Measurements from ENCODE around the gene ARHGAP28.

Gene ARHGAP28

DNA sequence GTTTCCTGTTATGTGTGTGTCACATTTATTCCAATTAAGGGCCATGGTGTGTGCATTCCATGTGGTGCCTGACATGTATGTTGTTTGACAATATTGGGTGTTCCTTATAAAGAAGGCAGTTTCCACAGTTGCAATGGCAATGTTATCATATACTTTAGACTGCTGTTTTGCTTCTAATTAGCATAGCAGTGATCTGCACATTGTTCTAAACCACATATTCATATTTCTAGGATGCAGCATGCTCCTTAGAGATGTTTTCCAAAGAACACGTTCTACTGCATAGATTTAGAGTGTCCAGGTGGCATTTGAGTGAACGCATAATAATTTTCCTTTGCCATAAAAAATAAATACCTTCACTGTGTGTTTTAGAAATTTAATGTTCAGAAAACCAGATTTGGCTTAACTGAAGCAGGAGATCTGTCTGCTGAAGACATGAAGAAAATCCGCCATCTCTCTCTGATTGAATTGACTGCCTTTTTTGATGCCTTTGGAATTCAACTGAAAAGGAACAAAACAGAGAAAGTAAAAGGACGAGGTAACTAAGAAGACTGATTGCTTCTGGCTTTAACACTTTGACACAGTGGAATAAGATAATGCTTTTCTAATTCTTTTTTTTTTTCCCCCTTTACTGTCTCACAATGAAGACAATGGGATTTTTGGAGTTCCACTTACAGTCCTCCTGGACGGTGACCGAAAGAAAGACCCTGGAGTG, 143.7 kb downstream of the ARHGAP28 start:
- no peak for DNase-seq (ENCODE audit: low read depth in 2 of 2)

DNA sequence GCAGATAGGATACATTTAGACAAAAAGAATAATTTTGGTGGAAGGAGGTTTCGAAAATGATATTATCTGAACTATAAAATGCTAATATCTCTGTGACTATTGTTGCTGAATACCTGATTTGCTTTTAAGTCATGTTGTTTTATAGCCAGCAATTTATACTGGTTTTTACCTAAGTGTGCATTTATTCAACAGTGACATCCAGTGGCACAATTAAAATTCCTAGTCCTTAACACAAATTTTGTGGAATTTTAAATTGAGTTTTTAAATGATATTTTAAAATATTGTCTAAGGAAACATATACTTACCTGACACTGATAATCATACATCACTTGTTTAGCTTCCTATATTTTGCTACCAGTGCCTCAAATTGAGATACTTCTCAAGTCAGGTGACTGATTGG, 144.8 kb downstream of the ARHGAP28 start:
- no peak for DNase-seq (ENCODE audit: low read depth in 2 of 2)

DNA sequence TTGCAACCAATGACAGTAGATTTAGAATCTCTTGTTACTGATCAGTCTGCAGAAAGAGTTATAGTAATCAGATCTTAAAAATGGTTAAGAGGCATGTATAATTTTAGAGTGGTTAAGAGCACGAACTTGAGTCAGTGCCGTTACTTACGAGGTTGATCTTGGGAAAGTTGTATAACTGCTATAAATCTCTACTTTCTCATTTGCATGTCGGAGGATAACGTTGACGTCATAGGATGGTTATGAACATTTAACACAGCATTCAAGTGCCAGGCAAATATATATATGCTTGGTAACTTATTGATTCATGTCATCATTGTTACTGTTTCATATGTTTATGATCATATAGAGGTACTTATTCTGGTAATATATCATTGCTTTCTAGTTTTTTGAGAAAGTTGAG, 146.2 kb downstream of the ARHGAP28 start:
- DNase-seq (ENCODE audit: low read depth in 2 of 2), result no peak

DNA sequence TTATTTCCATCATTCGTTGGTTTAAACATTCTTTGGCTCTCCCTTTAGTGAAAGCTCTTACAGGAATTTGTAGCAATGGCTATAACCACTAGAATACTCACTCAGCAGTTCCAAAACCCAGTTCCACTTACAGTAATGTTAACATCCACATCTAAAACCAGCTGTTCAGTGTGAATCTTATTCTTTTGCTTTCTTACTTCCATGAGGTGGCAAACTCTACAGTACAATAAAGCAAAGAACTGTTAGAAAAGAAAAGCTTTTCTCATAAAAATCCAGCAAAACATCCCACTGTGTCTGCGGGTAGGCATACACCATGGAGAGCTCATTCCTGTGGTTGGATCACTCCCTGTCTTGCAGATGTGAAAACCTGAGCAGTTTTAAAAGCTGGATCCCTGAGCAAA, 147.1 kb downstream of the ARHGAP28 start:
- no peak for DNase-seq (ENCODE audit: low read depth in 2 of 2)

DNA sequence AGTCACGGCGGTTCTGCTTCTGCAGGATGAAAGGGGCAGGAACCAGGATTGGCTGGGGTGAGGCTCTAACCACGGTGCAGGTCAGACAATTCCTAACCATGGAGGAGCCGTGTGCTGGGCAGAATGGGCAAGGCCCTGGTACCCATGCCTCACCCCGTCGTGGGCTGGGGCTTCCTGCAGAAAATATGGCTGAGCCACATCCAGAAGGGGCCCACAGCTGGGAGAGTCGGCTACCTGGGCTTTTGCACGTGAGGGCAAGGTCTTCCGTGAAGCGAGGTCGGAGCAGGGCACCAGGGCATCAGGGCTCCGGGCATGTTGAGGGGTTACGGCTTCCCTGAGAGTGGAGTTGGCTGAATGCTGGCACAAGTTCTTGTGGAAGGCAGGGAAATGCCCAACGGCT, 147.8 kb downstream of the ARHGAP28 start:
- no peak for DNase-seq (ENCODE audit: low read depth in 2 of 2)

DNA sequence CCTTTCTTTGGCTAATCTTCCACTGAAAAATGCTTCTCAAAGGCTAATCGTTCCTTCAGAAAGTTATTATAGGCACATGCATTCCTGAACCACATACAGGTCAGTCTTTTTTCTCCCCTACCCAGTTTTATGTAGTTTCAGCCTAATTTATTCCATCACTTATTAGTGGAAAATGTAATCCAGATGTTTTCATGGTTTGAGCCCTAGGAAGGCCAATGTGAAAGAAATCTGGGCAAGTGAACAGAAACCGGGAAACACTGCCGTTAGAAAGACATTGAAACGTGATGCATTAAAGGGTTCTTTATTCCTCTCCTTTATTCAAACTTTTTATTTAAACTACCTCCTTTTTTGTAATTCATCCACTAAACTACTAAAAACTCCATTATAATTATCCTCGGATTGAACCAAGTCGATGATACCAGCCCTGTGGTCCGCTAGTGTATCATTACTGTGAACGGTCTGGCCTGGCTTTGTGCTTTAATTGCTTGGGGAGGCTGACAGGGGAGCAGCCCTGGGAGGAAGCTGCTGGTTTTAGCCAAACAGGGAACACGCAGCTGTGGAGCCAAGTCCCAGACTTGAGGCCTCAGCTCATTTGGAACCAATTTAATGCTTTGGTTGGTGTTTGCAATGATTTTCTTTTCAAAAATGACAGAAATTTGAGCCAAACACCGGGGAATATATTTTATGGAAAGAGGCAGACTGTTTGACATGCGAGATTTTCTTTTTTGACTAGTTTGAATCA, 149.2 kb downstream of the ARHGAP28 start:
- DNase-seq (ENCODE audit: low read depth in 2 of 2), result no peak

DNA sequence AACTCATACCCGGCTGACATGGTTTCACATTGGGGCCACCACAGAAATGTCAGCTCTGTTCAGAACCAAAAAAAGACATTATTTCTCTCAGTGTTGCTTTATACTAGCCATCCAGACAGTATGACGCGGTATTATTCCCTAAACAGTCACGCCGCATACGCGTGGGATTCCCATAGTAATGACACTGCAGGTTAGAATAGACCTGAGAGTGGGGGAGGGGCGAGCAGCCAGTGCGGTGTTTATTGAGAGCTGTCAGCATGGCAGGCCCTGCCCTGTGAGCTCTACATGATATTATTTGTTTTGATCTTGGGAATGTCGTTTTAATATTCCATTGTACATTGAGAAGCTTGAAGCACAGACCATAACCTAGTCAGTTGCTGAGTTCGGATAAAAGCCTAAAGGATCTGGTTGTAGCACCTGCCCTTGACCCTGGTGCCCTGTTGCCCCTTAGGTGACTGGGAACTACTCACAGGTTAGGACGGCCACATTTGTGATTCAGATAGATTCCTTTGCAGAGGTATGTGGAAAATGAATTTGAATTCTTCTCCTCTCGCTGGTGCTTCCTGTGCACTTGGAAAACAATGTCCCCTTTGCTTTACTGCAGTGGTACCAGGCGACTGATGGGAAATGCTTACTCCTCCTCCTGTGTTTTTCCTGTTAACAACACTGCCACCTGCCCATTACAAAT, 150.1 kb downstream of the ARHGAP28 start:
- no peak for DNase-seq (ENCODE audit: low read depth in 2 of 2)

DNA sequence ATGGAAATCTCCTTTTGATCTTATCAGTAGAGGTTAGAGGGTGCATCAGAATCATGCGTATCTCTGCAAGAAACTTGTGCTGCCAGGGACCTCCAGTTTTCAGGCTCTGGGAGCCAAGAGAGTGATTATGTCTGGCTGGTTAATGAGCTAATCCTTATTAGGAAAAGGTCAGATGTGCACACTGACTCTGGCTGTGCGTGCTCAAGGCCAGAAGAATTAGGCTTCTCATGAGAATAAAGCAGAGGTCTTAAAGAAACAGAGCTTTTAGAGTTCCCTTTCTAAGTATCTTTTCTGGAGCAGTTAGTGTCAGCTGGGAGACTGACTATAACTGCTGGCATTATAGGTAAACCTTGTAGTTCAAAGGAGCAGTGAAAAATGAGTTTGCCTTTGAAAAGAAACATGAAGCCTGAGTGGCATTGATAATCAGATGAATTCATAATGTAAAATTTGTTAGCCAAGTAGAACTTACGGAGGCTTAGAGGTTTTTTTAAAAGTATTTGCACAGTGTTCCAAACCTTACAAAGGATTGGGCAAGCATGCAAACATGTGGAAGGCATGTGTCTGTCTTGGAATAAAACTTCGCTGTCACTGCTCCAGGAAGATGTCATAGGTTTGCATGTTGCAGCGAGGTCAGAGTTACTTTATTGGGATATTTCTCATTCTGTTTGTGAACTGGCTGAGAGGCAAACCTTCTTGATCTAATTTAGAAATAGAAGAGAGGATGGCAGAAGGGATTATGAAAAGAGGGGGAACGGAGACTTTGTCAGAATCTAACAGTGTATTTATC, 151.7 kb downstream of the ARHGAP28 start:
- DNase-seq (ENCODE audit: low read depth in 2 of 2), result no peak

DNA sequence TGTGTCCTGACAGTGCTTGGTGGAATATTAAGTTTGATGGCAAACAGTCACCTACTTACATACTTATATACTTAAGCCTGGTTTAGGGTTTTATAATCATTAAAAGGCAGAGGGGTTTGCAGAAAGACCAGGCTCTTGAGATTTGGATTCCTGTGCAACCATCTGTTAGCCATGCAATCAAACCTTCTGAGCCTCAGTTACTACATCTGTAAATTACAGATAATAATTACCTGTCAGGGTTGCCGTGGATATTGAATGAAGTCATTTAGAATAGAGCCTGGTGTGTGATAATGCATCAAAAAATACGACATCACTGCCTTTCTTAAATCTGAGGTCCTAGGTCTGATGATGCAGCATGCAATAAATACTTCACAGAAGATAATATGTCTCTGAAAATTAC, 152.9 kb downstream of the ARHGAP28 start:
- DNase-seq (ENCODE audit: low read depth in 2 of 2), result no peak

DNA sequence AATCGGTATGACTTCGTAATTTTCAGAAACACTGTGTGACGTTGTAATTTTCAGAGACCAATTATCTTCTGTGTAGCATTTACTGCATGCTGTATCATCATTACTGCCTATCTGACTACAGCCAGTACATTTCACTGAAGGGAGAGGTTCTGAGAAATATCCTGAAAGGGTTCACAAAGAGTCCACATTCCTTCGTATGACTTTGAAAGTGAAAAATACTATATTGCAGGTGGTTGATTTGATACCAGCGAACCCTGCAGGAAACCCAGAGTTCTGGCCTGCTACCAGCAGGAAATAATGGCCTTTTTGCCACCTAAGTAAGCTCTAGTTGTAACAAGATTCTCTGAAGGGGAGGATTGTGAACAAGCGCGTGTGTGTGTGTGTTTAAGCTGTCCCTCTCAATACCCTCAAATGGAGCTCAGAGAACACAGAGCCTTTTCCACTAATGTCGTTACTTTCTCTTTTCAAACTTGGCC, 155.5 kb downstream of the ARHGAP28 start:
- no peak for DNase-seq (ENCODE audit: low read depth in 2 of 2)

DNA sequence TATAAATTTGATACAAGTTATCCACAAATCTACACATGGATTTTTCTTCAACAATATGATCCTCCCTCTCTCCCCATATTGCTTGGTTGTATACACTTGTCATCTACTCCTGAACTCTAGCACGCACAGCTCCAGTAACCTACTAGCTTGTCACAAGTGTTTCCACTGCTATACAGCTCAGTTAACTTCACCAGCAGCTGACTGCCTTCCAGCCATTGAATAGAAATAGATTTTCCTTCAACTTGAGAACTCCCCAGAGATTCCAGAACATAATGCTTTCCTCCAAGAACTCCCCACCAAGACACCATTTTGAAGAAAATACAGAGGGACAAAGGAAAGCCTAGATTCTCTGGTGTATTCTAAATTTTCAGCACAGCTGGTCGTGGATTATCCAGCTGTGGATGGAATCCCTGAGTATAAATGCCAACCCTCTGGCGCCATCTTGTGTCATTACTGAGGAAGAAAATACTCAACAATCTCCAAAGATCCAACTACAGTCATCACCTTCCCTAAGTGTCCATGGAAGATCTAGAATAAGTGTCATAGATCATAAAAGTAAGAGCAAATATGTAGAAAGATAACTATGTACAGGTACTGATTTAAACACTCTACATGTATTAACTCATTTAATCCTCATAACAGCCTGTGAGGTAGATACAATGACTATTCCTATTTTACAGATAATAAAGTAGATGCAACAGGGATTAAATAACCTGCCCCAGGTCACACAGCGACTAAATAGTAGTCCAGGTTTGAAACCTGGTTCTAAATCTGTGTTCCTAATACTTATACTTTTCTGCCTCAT, 156.7 kb downstream of the ARHGAP28 start:
- no peak for DNase-seq (ENCODE audit: low read depth in 2 of 2)

DNA sequence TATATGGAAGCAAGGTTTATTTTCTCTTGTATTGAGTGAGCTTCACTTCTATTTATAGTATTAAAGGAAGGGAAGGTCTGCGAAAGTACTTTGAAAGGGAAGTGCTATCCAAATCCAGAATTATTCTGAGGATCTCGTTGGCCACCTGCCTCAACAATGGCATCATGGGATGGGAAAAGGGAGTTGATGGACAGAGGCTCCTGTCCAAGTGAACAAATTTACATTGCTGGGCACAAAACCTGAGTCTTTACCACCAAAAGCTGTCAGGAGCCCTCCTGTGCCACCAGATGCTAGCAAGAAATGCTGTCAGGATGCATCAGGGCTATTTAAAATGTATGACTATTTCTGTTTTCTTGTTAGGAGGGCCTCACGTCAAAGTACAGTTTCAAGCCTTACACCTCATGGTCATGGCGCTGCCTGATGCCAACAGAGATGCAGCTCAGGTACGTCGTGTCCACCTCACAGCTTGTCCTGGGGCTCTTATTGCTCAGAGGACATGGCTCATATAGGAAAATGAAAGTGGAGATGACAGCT, 157.3 kb downstream of the ARHGAP28 start:
- DNase-seq (ENCODE audit: low read depth in 2 of 2), result no peak

DNA sequence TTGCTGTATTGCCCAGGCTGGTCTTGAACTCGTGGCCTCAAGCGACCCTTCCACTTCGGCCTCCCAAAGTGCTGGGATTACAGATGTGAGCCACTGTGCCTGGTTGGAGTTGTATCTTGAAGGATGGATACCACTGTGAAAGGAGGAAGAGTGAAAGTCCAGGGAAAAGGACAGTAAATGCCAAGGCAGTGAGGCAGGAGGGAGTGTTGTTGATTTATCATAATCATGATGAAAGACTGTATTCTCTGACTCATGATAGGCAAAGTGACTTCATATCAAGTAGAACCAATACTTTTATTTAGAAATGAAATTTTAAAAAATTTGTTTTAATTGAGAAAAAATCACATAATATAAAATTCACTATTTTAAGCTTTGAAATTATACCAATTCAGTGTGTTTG, 162.3 kb downstream of the ARHGAP28 start:
- no peak for DNase-seq (ENCODE audit: low read depth in 2 of 2)

DNA sequence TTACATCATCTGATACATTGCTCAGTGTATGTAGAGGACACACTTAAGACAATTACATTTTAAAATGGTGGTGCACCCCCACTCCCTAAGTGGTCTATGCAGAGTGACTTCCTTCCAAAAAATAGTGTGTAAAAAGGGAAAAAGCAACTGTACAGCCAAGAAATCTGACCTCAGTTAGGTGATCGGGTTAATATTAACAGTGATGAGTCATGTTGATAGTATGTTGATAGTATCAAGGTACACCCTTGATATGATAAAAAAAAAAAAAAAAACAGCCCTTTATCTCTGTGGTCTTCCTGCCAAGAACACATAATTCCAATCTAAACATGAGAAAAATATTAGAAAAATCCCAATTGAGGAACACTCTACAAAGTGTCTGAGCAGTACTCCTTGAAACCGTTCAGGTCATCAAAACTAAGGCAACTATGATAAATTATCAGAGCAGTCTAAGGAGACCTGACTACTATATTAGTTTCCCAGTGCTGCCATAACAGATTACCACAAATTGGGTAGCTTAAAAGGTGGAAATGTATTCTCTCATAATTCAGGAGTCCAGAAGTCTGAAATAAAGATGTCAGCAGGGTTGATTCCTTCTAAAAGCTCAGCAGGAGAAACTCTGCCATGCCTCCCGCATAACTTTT, 171.9 kb downstream of the ARHGAP28 start:
- DNase-seq (ENCODE audit: low read depth in 2 of 2), result no peak

DNA sequence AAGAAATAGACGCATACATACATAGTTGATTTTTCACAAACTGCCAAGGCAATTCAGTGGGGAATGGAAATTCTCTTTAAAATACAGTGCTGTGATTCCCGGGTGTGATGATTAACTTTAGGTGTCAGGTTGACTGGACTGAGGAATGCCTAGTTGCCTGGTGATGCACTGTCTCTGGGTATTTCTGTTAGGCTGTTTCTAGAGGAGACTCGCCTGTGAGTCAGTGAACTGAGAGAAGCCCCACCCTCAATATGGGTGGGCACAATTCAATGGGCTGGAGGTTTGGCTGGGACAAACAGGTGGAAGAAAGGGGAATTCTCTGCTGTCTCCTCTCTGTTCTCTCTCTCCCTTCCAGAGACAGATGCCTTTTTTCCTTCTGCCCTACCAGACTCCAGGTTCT, 187.6 kb downstream of the ARHGAP28 start:
- no peak for DNase-seq (ENCODE audit: low read depth in 2 of 2)

DNA sequence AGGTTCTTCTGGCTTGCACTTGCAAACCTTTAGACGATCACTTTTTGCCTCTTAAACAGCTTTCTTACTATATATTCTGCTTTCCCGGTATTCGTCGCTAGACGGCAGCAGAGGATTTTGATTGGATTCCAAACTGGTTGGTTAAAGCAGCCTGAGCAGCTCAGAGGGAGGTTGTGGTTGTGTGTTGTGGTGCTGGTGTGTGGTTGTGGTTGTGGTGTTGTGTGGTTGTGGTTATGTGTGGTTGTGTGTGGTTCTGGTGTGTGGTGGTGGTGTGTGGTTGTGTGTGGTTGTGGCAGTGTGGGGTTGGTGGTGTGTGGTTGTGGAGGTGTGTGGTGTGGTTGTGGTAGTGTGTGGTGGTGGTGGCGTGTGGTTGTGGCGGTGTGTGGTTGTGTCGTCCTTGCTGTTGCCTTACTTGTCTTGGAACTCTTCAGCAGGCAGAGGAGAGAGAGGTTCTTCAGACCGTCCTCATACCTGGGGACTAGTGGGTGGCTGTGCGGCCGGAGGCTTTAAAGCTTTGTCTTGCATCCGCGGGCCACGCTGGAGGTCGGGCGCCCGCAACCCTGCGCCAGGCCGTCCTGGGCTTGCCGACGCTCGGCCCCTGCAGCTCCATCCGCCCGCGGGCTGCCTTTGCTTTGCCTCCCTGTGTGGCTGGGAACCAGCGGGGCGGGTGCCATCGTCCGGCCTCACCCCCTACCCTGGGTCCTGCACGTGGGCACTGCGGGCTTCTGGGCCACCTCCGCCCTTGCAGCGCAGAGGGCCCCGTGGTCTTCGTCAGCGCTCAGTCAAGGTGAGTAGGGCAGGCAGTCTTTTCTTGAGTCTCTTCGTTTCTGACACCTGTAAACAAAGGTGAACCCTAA, 190.8 kb downstream of the ARHGAP28 start:
- no peak for DNase-seq (ENCODE audit: low read depth in 2 of 2)

DNA sequence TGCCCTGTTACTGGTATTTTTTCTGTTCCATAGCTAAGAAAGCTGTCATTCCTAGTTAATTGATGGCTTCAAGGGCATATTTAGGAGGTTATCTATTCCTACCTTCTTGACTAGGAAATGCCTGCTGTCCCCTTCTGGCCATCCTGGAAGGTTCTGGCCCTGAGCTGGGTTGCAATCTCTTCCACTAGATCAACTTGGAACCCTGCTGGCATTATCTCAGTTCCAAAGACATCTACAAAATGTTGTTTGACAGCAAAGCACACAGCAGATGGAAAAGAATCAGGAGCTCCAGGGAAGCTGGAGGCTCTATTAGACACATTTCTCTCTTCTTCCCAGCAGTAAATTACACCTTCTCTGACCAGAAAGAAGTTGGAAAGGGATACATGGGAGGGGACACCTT, 192.1 kb downstream of the ARHGAP28 start:
- DNase-seq (ENCODE audit: low read depth in 2 of 2), result no peak

DNA sequence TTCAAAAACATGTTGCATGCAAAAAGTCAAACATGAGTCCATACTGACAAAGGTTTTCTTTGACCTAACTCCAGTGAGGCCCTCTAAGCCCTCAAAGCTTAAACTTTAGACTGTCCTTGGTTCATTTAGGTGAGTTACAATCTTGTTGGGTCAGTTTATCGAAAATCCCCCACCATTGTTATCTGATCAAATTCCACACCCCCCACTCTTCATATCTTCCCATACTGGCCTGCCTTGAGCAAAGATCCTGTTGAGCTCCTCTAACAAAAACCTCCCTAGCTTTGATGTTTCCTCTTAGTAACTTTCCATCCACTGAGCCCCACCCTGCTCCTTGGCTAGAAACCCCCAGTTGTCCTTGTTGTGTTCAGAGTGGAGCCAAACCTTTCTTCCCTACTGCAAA, 193.7 kb downstream of the ARHGAP28 start:
- DNase-seq (ENCODE audit: low read depth in 2 of 2), result no peak

DNA sequence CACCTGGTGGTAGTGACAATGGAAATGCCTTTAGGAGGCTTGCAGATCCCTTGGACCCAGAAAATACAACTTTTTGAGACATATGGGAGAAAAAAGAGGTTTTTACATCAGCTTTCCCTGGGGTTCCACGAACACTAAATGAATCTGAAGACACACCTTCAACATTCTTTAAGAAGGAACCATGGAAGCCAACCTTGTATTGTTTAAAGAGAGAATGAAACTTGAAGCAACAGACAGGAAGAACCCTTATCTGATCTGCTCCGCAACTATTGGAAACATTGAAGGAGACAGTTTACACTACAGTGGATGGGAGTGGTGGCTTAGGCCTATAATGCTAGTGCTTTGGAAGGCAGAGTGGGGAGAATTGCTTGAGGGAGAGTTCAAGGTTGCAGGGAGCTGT, 197.6 kb downstream of the ARHGAP28 start:
- DNase-seq (ENCODE audit: low read depth in 2 of 2), result no peak
